ENCODE results near the gene FAM20C. TPM values are rescaled to one million over a fixed set of nuclear protein-coding genes. Genes with fewer than 3 reads are reported as not detected.

FAM20C gene
- total RNA-seq, 1 experiment from 2014 or later: 62.4 TPM

- ATAC-seq: no peak
- CTCF ChIA-PET: no interaction called here
Measured at GRCh38 chr7:229184-229964, 37.0 kb downstream of the FAM20C start.

DNA sequence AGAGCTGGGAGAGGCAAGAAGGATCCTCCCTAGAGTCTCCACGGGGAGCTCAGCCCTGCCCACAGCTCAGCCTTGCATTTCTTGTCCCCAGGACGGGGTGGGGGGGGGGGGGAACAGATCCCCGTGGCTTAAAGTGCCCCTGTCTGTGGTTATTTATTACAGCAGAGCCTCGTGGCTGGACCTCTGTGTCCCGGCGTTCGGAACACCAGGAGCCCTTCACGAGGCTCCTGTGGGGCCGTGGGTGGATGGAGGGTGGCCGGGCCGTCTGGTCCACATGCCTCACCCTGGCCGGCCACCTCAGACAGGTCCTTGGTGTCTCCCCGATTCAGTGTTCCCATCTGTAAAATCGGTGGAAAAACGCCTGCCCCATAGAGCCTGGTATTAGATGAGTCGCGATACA lies 37.9 kb downstream of the FAM20C start:
- H3K4me3 ChIP-seq (ENCODE audit: low read depth in 2 of 2, low read length in 2 of 2): no peak overlapping the region
- DNase-seq (ENCODE audit: low read depth, low spot score): no peak
- H3K27ac ChIP-seq (ENCODE audit: low read length): no peak overlapping the region
- ATAC-seq: no peak
- no peaks in the 10 kb centered on the region for H3K36me3 ChIP-seq (ENCODE audit: control insufficient read depth, insufficient read depth, low read length)
- TF ChIP-seq SIN3A (IDR thresholded peaks at IDR 0.05; ENCODE audit: borderline replicate concordance, insufficient read depth, low read depth, low read length): no peak
- no peak for TF ChIP-seq TCF7L2 (IDR thresholded peaks at IDR 0.05; ENCODE audit: low read depth, low read length)
- TF ChIP-seq, protein P1, sequence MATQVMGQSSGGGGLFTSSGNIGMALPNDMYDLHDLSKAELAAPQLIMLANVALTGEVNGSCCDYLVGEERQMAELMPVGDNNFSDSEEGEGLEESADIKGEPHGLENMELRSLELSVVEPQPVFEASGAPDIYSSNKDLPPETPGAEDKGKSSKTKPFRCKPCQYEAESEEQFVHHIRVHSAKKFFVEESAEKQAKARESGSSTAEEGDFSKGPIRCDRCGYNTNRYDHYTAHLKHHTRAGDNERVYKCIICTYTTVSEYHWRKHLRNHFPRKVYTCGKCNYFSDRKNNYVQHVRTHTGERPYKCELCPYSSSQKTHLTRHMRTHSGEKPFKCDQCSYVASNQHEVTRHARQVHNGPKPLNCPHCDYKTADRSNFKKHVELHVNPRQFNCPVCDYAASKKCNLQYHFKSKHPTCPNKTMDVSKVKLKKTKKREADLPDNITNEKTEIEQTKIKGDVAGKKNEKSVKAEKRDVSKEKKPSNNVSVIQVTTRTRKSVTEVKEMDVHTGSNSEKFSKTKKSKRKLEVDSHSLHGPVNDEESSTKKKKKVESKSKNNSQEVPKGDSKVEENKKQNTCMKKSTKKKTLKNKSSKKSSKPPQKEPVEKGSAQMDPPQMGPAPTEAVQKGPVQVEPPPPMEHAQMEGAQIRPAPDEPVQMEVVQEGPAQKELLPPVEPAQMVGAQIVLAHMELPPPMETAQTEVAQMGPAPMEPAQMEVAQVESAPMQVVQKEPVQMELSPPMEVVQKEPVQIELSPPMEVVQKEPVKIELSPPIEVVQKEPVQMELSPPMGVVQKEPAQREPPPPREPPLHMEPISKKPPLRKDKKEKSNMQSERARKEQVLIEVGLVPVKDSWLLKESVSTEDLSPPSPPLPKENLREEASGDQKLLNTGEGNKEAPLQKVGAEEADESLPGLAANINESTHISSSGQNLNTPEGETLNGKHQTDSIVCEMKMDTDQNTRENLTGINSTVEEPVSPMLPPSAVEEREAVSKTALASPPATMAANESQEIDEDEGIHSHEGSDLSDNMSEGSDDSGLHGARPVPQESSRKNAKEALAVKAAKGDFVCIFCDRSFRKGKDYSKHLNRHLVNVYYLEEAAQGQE (IDR thresholded peaks at IDR 0.05; ENCODE audit: insufficient read depth in 1 of 2, low read depth in 2 of 2, low read length in 1 of 2): no peak
- TF ChIP-seq POLR2AphosphoS5 (IDR thresholded peaks at IDR 0.05; ENCODE audit: low read depth, low read length): no peak
- no peak for TF ChIP-seq CTCF (IDR thresholded peaks at IDR 0.05)
- no peaks in the 10 kb centered on the region for H3K9me3 ChIP-seq (ENCODE audit: control insufficient read depth, insufficient read depth, low read depth, low read length)
- no TSS peak for BruUV-seq (replicated peaks)
- intact Hi-C loops (cut with micrococcal nuclease; ENCODE audit: unreplicated experiment): no loop called here
- no peaks in the 10 kb centered on the region for H3K27me3 ChIP-seq (ENCODE audit: control insufficient read depth, insufficient read depth, low read length)
- ChIA-PET POLR2A (no interaction called here), CTCF (no interaction called here)
- in situ Hi-C loops (cut with HindIII; ENCODE audit: low pct_unique_long_range_greater_than_20kb, low sequenced_read_pairs): no loop called here
- H3K4me1 ChIP-seq (ENCODE audit: control insufficient read depth, insufficient read depth, low read length): peaks cover 44% of the 10 kb centered on the region

More at GRCh38 chr7:229184-229964, 37.0 kb downstream of the FAM20C start:
- in situ Hi-C loops (cut with HindIII; ENCODE audit: low pct_unique_long_range_greater_than_20kb, low sequenced_read_pairs) (no loop called here), intact Hi-C loops (cut with micrococcal nuclease; ENCODE audit: unreplicated experiment) (no loop called here)
- no peaks in the 10 kb centered on the region for H3K9me3 ChIP-seq (ENCODE audit: control insufficient read depth, insufficient read depth, low read depth, low read length)
- no peak for DNase-seq (ENCODE audit: low read depth, low spot score)
- H3K4me1 ChIP-seq (ENCODE audit: control insufficient read depth, insufficient read depth, low read length): peaks cover 36% of the 10 kb centered on the region
- no peak overlapping the region for H3K4me3 ChIP-seq (ENCODE audit: low read depth in 2 of 2, low read length in 2 of 2)
- no peaks in the 10 kb centered on the region for H3K27me3 ChIP-seq (ENCODE audit: control insufficient read depth, insufficient read depth, low read length)
- TF ChIP-seq CTCF (IDR thresholded peaks at IDR 0.05): no peak
- no peak for TF ChIP-seq TCF7L2 (IDR thresholded peaks at IDR 0.05; ENCODE audit: low read depth, low read length)
- TF ChIP-seq SIN3A (IDR thresholded peaks at IDR 0.05; ENCODE audit: borderline replicate concordance, insufficient read depth, low read depth, low read length): no peak
- TF ChIP-seq, protein P1 (IDR thresholded peaks at IDR 0.05; ENCODE audit: insufficient read depth in 1 of 2, low read depth in 2 of 2, low read length in 1 of 2): no peak
- no peaks in the 10 kb centered on the region for H3K36me3 ChIP-seq (ENCODE audit: control insufficient read depth, insufficient read depth, low read length)
- POLR2A ChIA-PET: no interaction called here
- H3K27ac ChIP-seq (ENCODE audit: low read length): no peak overlapping the region; the same call in 1 of the 2 replicates
- no TSS peak for BruUV-seq (replicated peaks)

Measured in Panc1 (cell line).